ENCODE measurements around the gene FHIT. TPM values are rescaled to one million over a fixed set of nuclear protein-coding genes. Genes with fewer than 3 reads are reported as not detected.

The FHIT gene
- total and polyA plus RNA-seq, 10 of the 15 experiments (the other 5 are each of a cell fraction or from before 2014, with no cell fraction given) = 4.2 to 14.9 (median 9.4) TPM

- Histone ChIP-seq H3K4me2 (ENCODE audit: control insufficient read depth, insufficient read depth) (no peak overlapping the region), H3K9me3 (replicated peaks; ENCODE audit: control insufficient read depth, insufficient read depth, low read length) (no peaks in the 10 kb centered on the region), H2AFZ (ENCODE audit: control insufficient read depth, low read depth, low read length) (no peak overlapping the region), H3K9ac (ENCODE audit: control insufficient read depth, insufficient read depth, low read length) (no peak overlapping the region), H3K36me3 (ENCODE audit: control insufficient read depth in 2 of 2, insufficient read depth in 2 of 2, low read length in 1 of 2) (no peaks in the 10 kb centered on the region), H3K4me1 (ENCODE audit: control insufficient read depth, insufficient read depth, low read length) (no peaks in the 10 kb centered on the region), H3K27ac (ENCODE audit: control insufficient read depth, insufficient read depth) (no peak overlapping the region), H3K79me2 (ENCODE audit: control insufficient read depth, insufficient read depth, low read length) (no peaks in the 10 kb centered on the region), H3K4me3 (no peak overlapping the region), H3K27me3 (replicated peaks in 1 of 2; ENCODE audit: control insufficient read depth in 2 of 2, insufficient read depth in 2 of 2, low read length in 1 of 2) (no peaks in the 10 kb centered on the region), H4K20me1 (ENCODE audit: control insufficient read depth, insufficient read depth) (no peaks in the 10 kb centered on the region)
- no peak for DNase-seq (ENCODE audit: low read depth, low spot score)
- no peak for FAIRE-seq
- BruUV-seq (replicated peaks) = no TSS peak
- ChIA-PET CTCF (no interaction called here), RAD21 (ENCODE audit: unreplicated experiment) (no interaction called here), POLR2A (no interaction called here), SMC1A (ENCODE audit: uncharacterized antibody, unreplicated experiment) (no interaction called here)
- ATAC-seq = no peak
- 69% methylated on average over 6 of the region's 6 CpGs for WGBS (ENCODE audit: insufficient coverage, insufficient replicate concordance, low lambda C conversion rate, missing lambda C conversion rate)
- in situ Hi-C loops (cut with MboI) = no loop called here
- intact Hi-C loops (cut with micrococcal nuclease; ENCODE audit: unreplicated experiment) = no loop called here
- TF ChIP-seq E4F1 (IDR thresholded peaks at IDR 0.05; ENCODE audit: borderline replicate concordance, partially characterized antibody) (no peak), CBX5 (IDR thresholded peaks at IDR 0.05; ENCODE audit: low read depth) (no peak), ZBTB40 (IDR thresholded peaks at IDR 0.05; ENCODE audit: borderline replicate concordance) (no peak), WRNIP1 (IDR thresholded peaks at IDR 0.05; ENCODE audit: borderline replicate concordance, low read depth, low read length) (no peak), MEF2A (IDR thresholded peaks at IDR 0.05; ENCODE audit: insufficient read depth, low read depth, low read length) (no peak), TBL1XR1 (IDR thresholded peaks at IDR 0.05; ENCODE audit: low read depth, low read length) (no peak), RBBP5 (conservative IDR thresholded peaks at IDR 0.05) (no peak), E2F4 (IDR thresholded peaks at IDR 0.05; ENCODE audit: low read depth, low read length) (no peak), RCOR1 (conservative IDR thresholded peaks at IDR 0.05; ENCODE audit: low read depth, low read length) (no peak), ZBED1 (IDR thresholded peaks at IDR 0.05; ENCODE audit: borderline replicate concordance) (no peak), IRF5 (IDR thresholded peaks at IDR 0.05; ENCODE audit: borderline replicate concordance) (no peak), SP1 (IDR thresholded peaks at IDR 0.05; ENCODE audit: low read depth, low read length) (no peak), ZNF217 (IDR thresholded peaks at IDR 0.05) (no peak), STAT1 (conservative IDR thresholded peaks at IDR 0.05) (no peak), POLR2AphosphoS5 (IDR thresholded peaks at IDR 0.05; ENCODE audit: low read length) (no peak), EZH2 (IDR thresholded peaks at IDR 0.05; ENCODE audit: borderline replicate concordance, control insufficient read depth, low read depth, low read length) (no peak)
Measured at GRCh38 chr3:59998058-59998457, 1253.2 kb downstream of the FHIT start.
